ENCODE results near the gene RAB31.

GRCh38 chr18:9867071-9867594 lies 159.0 kb downstream of the RAB31 start:
- TF ChIP-seq, protein P1, sequence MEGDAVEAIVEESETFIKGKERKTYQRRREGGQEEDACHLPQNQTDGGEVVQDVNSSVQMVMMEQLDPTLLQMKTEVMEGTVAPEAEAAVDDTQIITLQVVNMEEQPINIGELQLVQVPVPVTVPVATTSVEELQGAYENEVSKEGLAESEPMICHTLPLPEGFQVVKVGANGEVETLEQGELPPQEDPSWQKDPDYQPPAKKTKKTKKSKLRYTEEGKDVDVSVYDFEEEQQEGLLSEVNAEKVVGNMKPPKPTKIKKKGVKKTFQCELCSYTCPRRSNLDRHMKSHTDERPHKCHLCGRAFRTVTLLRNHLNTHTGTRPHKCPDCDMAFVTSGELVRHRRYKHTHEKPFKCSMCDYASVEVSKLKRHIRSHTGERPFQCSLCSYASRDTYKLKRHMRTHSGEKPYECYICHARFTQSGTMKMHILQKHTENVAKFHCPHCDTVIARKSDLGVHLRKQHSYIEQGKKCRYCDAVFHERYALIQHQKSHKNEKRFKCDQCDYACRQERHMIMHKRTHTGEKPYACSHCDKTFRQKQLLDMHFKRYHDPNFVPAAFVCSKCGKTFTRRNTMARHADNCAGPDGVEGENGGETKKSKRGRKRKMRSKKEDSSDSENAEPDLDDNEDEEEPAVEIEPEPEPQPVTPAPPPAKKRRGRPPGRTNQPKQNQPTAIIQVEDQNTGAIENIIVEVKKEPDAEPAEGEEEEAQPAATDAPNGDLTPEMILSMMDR (IDR thresholded peaks at IDR 0.05), result no peak
- TF ChIP-seq POLR2AphosphoS5 (IDR thresholded peaks at IDR 0.05), result no peak
- no peak for TF ChIP-seq EP300 (IDR thresholded peaks at IDR 0.05; ENCODE audit: low read depth)
- no peak for TF ChIP-seq POLR2A (IDR thresholded peaks at IDR 0.05)
